K562 (cell line): ENCODE measurements around the gene MATN1. TPM values are rescaled to one million over a fixed set of nuclear protein-coding genes. Genes with fewer than 3 reads are reported as not detected.

Source experiments
- ATAC-seq: fragments of 200-7000 bp; cut with Tn5 transposase; 3 replicates; pipeline ENCODE4 v1.9.1; 2020; ENCODE audit warnings: moderate library complexity
- BruUV-seq: library from RNA; stranded (reverse); fragments of 400-500 nt; replicated peaks from 2 replicates; lab custom pipeline; 2021; lab: Mats Ljungman, UMichigan
- CTCF ChIA-PET: fragments of 300-600 bp; formaldehyde crosslinking; extraction: SDS; loops from one replicate; lab custom pipeline; 2021; ENCODE audit warnings: low intra/inter-chr PET ratio; lab: Yijun Ruan, JAX
- POLR2A ChIA-PET: fragments of 300-600, 350-650 bp; sonication (Branson Sonifier 250); formaldehyde crosslinking; extraction: SDS; loops from one replicate; lab custom pipeline; 2021; ENCODE audit warnings: antibody characterized with exemption, inconsistent platforms; lab: Yijun Ruan, JAX
- DNase-seq, 4 experiments: peaks; one replicate each; pipeline versions ENCODE4 v3.0.0 to v3.0.0-alpha.2; 2011 to 2018; ENCODE audit warnings: low spot score in 3 of 4, mixed read lengths in 3 of 4; ENCODE audit errors: extremely low read depth in 1 of 4
- FAIRE-seq: peaks from 2 replicates; lab custom pipeline; 2011; peaks lifted over from hg19 to GRCh38; lab: Jason Lieb, UNC
- H2AFZ ChIP-seq: 2 replicates; pipeline ENCODE4 v1.6.0; 2011; ENCODE audit warnings: low read depth, low read length, control low read depth, inconsistent platforms
- H3K27ac ChIP-seq: fragments of 200-600 bp; 3 replicates; pipeline ENCODE4 v1.8.0; 2011; ENCODE audit warnings: low read depth, mild to moderate bottlenecking, control low read depth, inconsistent platforms, low read length, moderate library complexity, mixed read lengths; ENCODE audit errors: extremely low read depth
- H3K27me3 ChIP-seq, 2 experiments: fragments of 300-600 bp in 1 of 2; 2 replicates in 1 of 2; 3 replicates in 1 of 2; pipeline versions ENCODE4 v1.6.0 to v1.8.0; 2011; ENCODE audit warnings: inconsistent platforms in 2 of 2, low read length in 2 of 2, mild to moderate bottlenecking in 1 of 2, mixed read lengths in 1 of 2, moderate library complexity in 1 of 2; ENCODE audit not compliant: control insufficient read depth in 2 of 2, insufficient read depth in 2 of 2
- H3K36me3 ChIP-seq: fragments of 300-600 bp; 3 replicates; pipeline ENCODE4 v1.8.0; 2011; ENCODE audit warnings: mild to moderate bottlenecking, low read length, inconsistent platforms; ENCODE audit not compliant: control insufficient read depth, insufficient read depth
- H3K4me1 ChIP-seq, 2 experiments: fragments of 200-600 bp in 1 of 2; replicated peaks in 1 of 2; 2 replicates in 1 of 2; 3 replicates in 1 of 2; pipeline versions ENCODE4 v1.5.1 to v1.8.0; 2011; ENCODE audit warnings: inconsistent platforms in 2 of 2, low read length in 2 of 2, mild to moderate bottlenecking in 1 of 2, mixed read lengths in 1 of 2, moderate library complexity in 1 of 2; ENCODE audit not compliant: control insufficient read depth in 2 of 2, insufficient read depth in 2 of 2
- H3K4me2 ChIP-seq: 2 replicates; pipeline ENCODE4 v1.6.1; 2011; ENCODE audit warnings: low read length, control low read depth, inconsistent platforms, mixed read lengths; ENCODE audit not compliant: insufficient read depth
- H3K4me3 ChIP-seq: fragments of 200-600 bp; sonication (generic), shearing (Covaris generic); 2 replicates; pipeline ENCODE4 v1.5.1; 2016; ENCODE audit warnings: control low read depth, inconsistent platforms
- H3K79me2 ChIP-seq: fragments of 200-600 bp; 3 replicates; pipeline ENCODE4 v1.8.0; 2011; ENCODE audit warnings: low read length, inconsistent platforms; ENCODE audit not compliant: control insufficient read depth, insufficient read depth
- H3K9ac ChIP-seq, 2 experiments: 2 replicates each; pipeline versions ENCODE4 v1.6.0 to v1.6.1; 2011; ENCODE audit warnings: low read depth in 2 of 2, low read length in 2 of 2, control low read depth in 1 of 2, inconsistent platforms in 1 of 2, mild to moderate bottlenecking in 1 of 2, mixed read lengths in 1 of 2; ENCODE audit not compliant: insufficient read depth in 1 of 2
- H3K9me1 ChIP-seq: one replicate; pipeline ENCODE4 v1.6.0; 2011; ENCODE audit warnings: inconsistent platforms, mild to moderate bottlenecking, low read length, moderate library complexity; ENCODE audit not compliant: control insufficient read depth, insufficient read depth
- H3K9me3 ChIP-seq: replicated peaks from 2 replicates; pipeline ENCODE4 v1.5.1; 2011; ENCODE audit warnings: low read depth, low read length, inconsistent platforms; ENCODE audit not compliant: control insufficient read depth, insufficient read depth
- H4K20me1 ChIP-seq: replicated peaks from 2 replicates; pipeline ENCODE4 v1.6.1; 2011; ENCODE audit warnings: low read length, inconsistent platforms, mixed read lengths; ENCODE audit not compliant: control insufficient read depth, insufficient read depth
- ATF7 ChIP-seq: fragments of 450-650 bp; IDR thresholded peaks from 2 replicates; pipeline ENCODE4 v1.7.1; 2014; ENCODE audit warnings: mild to moderate bottlenecking, moderate library complexity
- HDAC1 ChIP-seq, 2 experiments: fragments of 450-650 bp; IDR thresholded peaks; 2 replicates each; pipeline ENCODE4 v1.6.1; 2016 to 2017; ENCODE audit warnings: inconsistent platforms in 1 of 2, mild to moderate bottlenecking in 1 of 2, moderate library complexity in 1 of 2
- IFI16 ChIP-seq: fragments of 250-450 bp; sonication (Bioruptor Pico); IDR thresholded peaks from 2 replicates; pipeline ENCODE4 v2.1.2; 2022; ENCODE audit warnings: mild to moderate bottlenecking, inconsistent platforms
- LCOR ChIP-seq: sonication (generic); formaldehyde crosslinking; IDR thresholded peaks from 2 replicates; pipeline ENCODE4 v1.8.0; 2022; ENCODE audit warnings: mild to moderate bottlenecking, missing genetic modification reagents
- PHTF2 ChIP-seq: fragments of 250-450 bp; sonication (Bioruptor Pico); IDR thresholded peaks from 2 replicates; pipeline ENCODE4 v1.5.0; 2021; ENCODE audit warnings: mild to moderate bottlenecking
- POLR2AphosphoS5 ChIP-seq: IDR thresholded peaks from 2 replicates; pipeline ENCODE4 v1.6.1; 2011; ENCODE audit warnings: mild to moderate bottlenecking, low read depth, low read length, moderate library complexity; ENCODE audit not compliant: control insufficient read depth, insufficient read depth
- PTRF ChIP-seq: fragments of 450-650 bp; IDR thresholded peaks from 2 replicates; pipeline ENCODE4 v1.6.1; 2016; ENCODE audit warnings: mild to moderate bottlenecking, missing genetic modification characterization, missing compliant biosample characterization
- RBFOX2 ChIP-seq: fragments of 200-400 bp; formaldehyde crosslinking; IDR thresholded peaks from 2 replicates; pipeline ENCODE4 v1.6.1; 2017; ENCODE audit warnings: low read depth, mild to moderate bottlenecking, low read length, moderate library complexity
- ZBTB49 ChIP-seq: sonication (generic); formaldehyde crosslinking; IDR thresholded peaks from 2 replicates; pipeline ENCODE4 v1.8.0; 2022; ENCODE audit warnings: missing genetic modification reagents, mild to moderate bottlenecking, borderline replicate concordance
- ZHX1 ChIP-seq: fragments of 150-350 bp; conservative IDR thresholded peaks from 2 replicates; pipeline ENCODE4 v1.6.1; 2014; ENCODE audit warnings: low read length
- ZNF586 ChIP-seq: fragments of 450-650 bp; formaldehyde crosslinking; conservative IDR thresholded peaks from 2 replicates; pipeline ENCODE4 v1.4.0; 2020; ENCODE audit warnings: mild to moderate bottlenecking, moderate library complexity
- ZZZ3 ChIP-seq: fragments of 450-650 bp; IDR thresholded peaks from 2 replicates; pipeline ENCODE4 v1.6.1; 2016; ENCODE audit warnings: antibody characterized with exemption, mild to moderate bottlenecking, moderate library complexity
- WGBS: fragments of 100-300 bp; shearing (Covaris generic); methylation state at CpG from one replicate; pipeline ENCODE4 v1.1.6; 2016; ENCODE audit warnings: low coverage, mixed read lengths; ENCODE audit not compliant: insufficient coverage; ENCODE audit errors: missing lambda C conversion rate; 5-methylcytosine and 5-hydroxymethylcytosine counted together
- in situ Hi-C: fragments of 300-500 bp; cut with MboI; formaldehyde crosslinking; loops from 4 replicates; pipeline ENCODE4 v1.15.0; 2018; ENCODE audit warnings: inconsistent platforms, mixed read lengths
- intact Hi-C: fragments of 100-400 bp; cut with micrococcal nuclease; formaldehyde crosslinking; loops from 2 replicates; pipeline ENCODE4 v1.14.2; 2022
- polyA plus RNA-seq, 8 experiments: library from polyadenylated mRNA; depleted of rRNA in 4 of 8; stranded (reverse) in 5 of 8; unstranded in 3 of 8; fragments of >200 nt; fragmentation: Nextera tagmentation in 2 of 8; fragmentation: Illumina TruSeq in 1 of 8; extraction: Ambion mirVana in 2 of 8; extraction: Trizol in 1 of 8; gene quantifications; 2 replicates each; pipeline versions ENCODE4 v1.2.1 to v1.2.3, GENCODE V29; 2011 to 2014; ENCODE audit warnings: inconsistent platforms in 1 of 8, missing spikeins in 1 of 8
- total RNA-seq, 7 experiments: library from RNA; depleted of rRNA in 6 of 7; stranded (reverse); fragments of >200 nt in 6 of 7; fragmentation: Illumina TruSeq in 2 of 7; extraction: Trizol in 2 of 7; gene quantifications; 2 replicates each; pipeline versions ENCODE4 v1.2.1 to v1.2.3, GENCODE V29; 2011 to 2021; ENCODE audit warnings: low replicate concordance in 1 of 7

MATN1 gene
- total and polyA plus RNA-seq, 9 of the 15 experiments (the other 6 are each of a cell fraction or from before 2014, with no cell fraction given): 0.10 to 2.3 (median 1.2) TPM

GRCh38 chr1:30668546-30669327 is 54.6 kb downstream of the MATN1 start:
- FAIRE-seq (no peak), ATAC-seq (no peak; the same call in 2 of the 3 replicates)

More at GRCh38 chr1:30668546-30669327, 54.6 kb downstream of the MATN1 start:
- ChIA-PET CTCF (interaction anchor here (0.6 kb wide), 1 partner anchor 1031 kb away, joined by 9 read pairs; no protein-coding TSS in a partner anchor), POLR2A (no interaction called here)
- Histone ChIP-seq H3K4me1 (no peaks in the 10 kb centered on the region), H3K36me3 (no peaks in the 10 kb centered on the region), H2AFZ (no peak overlapping the region), H3K4me2 (no peak overlapping the region), H3K9me3 (no peaks in the 10 kb centered on the region), H4K20me1 (no peaks in the 10 kb centered on the region), H3K9ac (no peak overlapping the region), H3K79me2 (no peaks in the 10 kb centered on the region), H3K9me1 (no peaks in the 10 kb centered on the region), H3K27me3 (peaks cover 13 to 61% of the 10 kb centered on the region in 2 experiments; a peak in 4 of 5 replicates), H3K27ac (no peak overlapping the region), H3K4me3 (no peak overlapping the region)
- in situ Hi-C loops: no loop called here
- intact Hi-C loops: no loop called here
- DNase-seq: no peak
- BruUV-seq: no TSS peak
- TF ChIP-seq RBFOX2 (no peak), ZBTB49 (CRISPR knock-in tag) (no peak), ZHX1 (no peak), ATF7 (no peak), HDAC1 (IDR thresholded peaks at IDR 0.05) (no peak), PTRF (no peak), ZNF586 (no peak), LCOR (no peak), IFI16 (no peak), ZZZ3 (no peak), POLR2AphosphoS5 (no peak), PHTF2 (CRISPR knock-in tag) (no peak)
- TF ChIP-seq, all 486 proteins: peak for 0
- 2% methylated on average over 6 of the region's 6 CpGs for WGBS
